ENCODE data around the gene MAB21L4.

Gene MAB21L4

DNA sequence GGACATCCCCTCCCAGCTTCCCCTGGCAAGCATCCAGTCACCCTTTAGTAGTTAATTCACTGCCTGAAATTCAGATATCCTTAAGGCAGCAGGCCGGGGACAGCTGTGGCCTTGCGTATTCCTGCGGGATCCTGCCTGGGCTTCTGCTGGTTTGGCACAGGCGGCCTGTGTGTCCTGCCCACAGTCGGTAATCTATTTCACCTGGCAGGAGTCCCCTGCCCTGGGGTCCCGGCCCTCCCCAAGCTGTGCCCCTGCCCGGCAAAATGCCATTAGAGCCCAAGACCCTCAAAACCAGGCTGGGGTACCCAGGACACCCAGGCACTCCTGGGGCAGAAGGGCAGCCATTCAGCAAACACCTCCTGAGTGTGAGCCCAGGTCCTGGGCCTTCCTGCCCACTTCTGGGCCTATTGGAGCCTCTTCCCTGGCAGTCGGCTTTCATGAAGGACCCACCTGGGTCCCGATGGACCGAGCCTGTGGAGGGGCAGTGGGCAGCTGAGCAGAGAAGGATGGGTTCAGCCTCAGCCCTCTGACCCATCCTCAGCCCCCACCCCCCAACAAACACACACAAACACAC, 21.8 kb upstream of the MAB21L4 start:
- Histone ChIP-seq H3K4me3 (ENCODE audit: low read depth in 1 of 2, low read length in 1 of 2) (no peak overlapping the region), H3K27ac (no peak overlapping the region), H3K27me3 (peaks cover 33% of the 10 kb centered on the region), H3K36me3 (no peaks in the 10 kb centered on the region), H3K9me3 (no peaks in the 10 kb centered on the region), H3K4me1 (ENCODE audit: control insufficient read depth in 1 of 2, insufficient read depth in 1 of 2, low read depth in 1 of 2, low read length in 1 of 2) (no peaks in the 10 kb centered on the region)
- TF ChIP-seq, protein P1, sequence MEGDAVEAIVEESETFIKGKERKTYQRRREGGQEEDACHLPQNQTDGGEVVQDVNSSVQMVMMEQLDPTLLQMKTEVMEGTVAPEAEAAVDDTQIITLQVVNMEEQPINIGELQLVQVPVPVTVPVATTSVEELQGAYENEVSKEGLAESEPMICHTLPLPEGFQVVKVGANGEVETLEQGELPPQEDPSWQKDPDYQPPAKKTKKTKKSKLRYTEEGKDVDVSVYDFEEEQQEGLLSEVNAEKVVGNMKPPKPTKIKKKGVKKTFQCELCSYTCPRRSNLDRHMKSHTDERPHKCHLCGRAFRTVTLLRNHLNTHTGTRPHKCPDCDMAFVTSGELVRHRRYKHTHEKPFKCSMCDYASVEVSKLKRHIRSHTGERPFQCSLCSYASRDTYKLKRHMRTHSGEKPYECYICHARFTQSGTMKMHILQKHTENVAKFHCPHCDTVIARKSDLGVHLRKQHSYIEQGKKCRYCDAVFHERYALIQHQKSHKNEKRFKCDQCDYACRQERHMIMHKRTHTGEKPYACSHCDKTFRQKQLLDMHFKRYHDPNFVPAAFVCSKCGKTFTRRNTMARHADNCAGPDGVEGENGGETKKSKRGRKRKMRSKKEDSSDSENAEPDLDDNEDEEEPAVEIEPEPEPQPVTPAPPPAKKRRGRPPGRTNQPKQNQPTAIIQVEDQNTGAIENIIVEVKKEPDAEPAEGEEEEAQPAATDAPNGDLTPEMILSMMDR (IDR thresholded peaks at IDR 0.05) = no peak

GRCh38 chr2:240917009-240917683, 21.2 kb upstream of the MAB21L4 start:
- peaks cover 33% of the 10 kb centered on the region for H3K27me3 ChIP-seq
- TF ChIP-seq, protein P1 (IDR thresholded peaks at IDR 0.05) = no peak
- H3K4me1 ChIP-seq (ENCODE audit: control insufficient read depth in 1 of 2, insufficient read depth in 1 of 2, low read depth in 1 of 2, low read length in 1 of 2) = no peaks in the 10 kb centered on the region
- H3K27ac ChIP-seq = no peak overlapping the region
- no peaks in the 10 kb centered on the region for H3K9me3 ChIP-seq
- no peak overlapping the region for H3K4me3 ChIP-seq (ENCODE audit: low read depth in 1 of 2, low read length in 1 of 2)
- no peaks in the 10 kb centered on the region for H3K36me3 ChIP-seq

DNA sequence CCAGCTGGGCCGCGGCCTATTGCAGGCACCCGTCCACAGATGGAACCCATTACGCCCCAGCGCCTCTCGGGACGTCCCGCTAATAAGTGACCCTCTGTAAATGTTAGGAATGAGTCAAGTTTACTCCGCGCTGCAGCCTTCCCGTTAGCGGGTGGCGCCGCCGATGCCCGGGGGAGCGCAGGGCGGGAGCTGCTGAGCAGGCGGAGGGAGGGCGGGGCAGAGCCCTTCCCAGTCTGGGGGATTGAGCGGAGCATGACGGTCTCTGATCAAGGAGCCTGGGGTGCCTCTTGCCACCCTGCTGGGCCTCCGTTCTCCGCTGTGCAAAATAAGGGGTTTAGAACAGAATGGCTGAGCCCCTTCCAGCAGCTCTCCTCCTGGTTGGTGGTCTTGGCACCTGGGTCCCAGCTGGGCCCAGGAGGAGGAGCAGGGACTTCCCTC, 20.6 kb upstream of the MAB21L4 start:
- Histone ChIP-seq H3K27ac (no peak overlapping the region), H3K4me3 (ENCODE audit: low read depth in 1 of 2, low read length in 1 of 2) (no peak overlapping the region), H3K9me3 (no peaks in the 10 kb centered on the region), H3K36me3 (no peaks in the 10 kb centered on the region), H3K4me1 (ENCODE audit: control insufficient read depth in 1 of 2, insufficient read depth in 1 of 2, low read depth in 1 of 2, low read length in 1 of 2) (no peaks in the 10 kb centered on the region), H3K27me3 (peaks cover 33% of the 10 kb centered on the region)
- TF ChIP-seq, protein P1 (IDR thresholded peaks at IDR 0.05) = no peak

GRCh38 chr2:240915526-240916341, 19.8 kb upstream of the MAB21L4 start:
- Histone ChIP-seq H3K4me1 (ENCODE audit: control insufficient read depth in 1 of 2, insufficient read depth in 1 of 2, low read depth in 1 of 2, low read length in 1 of 2) (no peaks in the 10 kb centered on the region), H3K36me3 (no peaks in the 10 kb centered on the region)

More at GRCh38 chr2:240915526-240916341, 19.8 kb upstream of the MAB21L4 start:
- Histone ChIP-seq H3K27ac (no peak overlapping the region), H3K9me3 (no peaks in the 10 kb centered on the region), H3K27me3 (peaks cover 33% of the 10 kb centered on the region), H3K4me3 (ENCODE audit: low read depth in 1 of 2, low read length in 1 of 2) (no peak overlapping the region)
- TF ChIP-seq, protein P1 (IDR thresholded peaks at IDR 0.05) = no peak

All from neutrophil (primary cell).